Activated CD8-positive, alpha-beta memory T cell treated with anti-CD3 and anti-CD28 coated beads for 48 hours (primary cell): Measurements from ENCODE around the gene EPHB1.
"Not testable (repeated sequence)": the region's sequence is repeated elsewhere in the genome, so short reads cannot be mapped to it uniquely, and the experiment has no call there.

ENCODE experiments used
- DNase-seq, 3 experiments: peaks; one replicate each; pipeline ENCODE4 v3.0.0-alpha.2; 2020; ENCODE audit warnings: low read depth in 2 of 3, low spot score in 2 of 3

EPHB1 gene

DNA sequence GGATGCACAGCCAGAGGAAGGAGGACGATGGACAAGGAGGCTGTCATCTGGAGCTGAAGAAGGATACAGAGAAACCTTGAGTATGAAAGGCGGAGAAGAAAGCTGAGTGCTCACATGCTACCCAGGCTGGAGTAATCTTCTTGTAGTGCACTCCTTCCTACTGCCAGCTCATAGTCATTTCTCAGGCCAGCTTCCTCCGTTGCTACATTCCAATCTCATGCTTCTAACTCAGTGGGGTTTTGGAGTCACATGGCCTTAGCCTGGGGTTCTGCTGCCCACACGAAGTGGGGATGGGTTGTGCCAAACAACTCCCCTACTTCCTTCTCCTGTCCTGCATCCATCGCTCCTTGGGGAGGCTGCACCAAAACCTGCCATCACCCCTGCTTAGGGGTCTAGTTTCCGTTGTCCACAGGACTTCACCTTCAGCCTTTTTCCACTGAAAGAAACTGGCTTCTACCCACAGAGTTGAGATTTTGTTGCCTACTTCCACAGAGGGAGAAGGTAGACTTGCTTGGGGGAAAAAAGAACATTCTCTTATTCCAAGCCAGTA lies 239.9 kb downstream of the EPHB1 start:
- no peak for DNase-seq

DNA sequence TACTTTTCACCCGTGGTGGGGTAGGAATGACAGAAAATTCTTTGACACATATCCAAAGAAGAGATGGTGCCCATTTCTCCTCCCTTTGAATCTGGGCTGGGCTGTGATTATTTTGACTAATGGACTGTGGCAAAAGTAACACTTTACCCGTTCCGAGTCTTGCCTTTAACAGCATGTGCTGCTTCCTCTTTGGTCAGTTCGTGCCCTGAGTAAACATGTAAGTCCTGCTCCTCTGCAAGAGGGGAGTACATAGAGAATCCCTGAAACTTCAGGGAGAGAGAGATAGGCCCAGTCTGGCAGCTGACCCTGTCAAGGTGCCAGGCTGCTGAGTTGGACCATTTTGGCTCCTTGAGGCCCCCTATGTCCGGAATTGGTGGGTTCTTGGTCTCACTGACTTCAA lies 243.1 kb downstream of the EPHB1 start:
- DNase-seq = no peak

DNA sequence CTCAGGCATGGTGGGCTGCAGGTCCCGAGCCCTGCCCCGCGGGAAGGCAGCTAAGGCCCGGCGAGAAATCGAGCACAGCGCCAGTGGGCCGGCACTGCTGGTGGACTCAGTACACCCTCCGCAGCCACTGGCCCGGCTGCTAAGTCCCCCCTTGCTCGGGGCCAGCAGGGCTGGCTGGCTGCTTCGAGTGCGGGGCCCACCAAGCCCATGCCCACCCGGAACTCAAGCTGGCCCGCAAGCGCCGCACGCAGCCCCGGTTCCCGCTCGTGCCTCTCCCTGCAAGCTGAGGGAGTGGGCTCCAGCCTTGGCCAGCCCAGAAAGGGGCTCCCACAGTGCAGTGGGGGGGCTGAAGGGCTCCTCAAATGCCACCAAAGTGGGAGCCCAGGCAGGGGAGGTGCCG lies 244.5 kb downstream of the EPHB1 start:
- not testable (repeated sequence) for DNase-seq

- no peak for DNase-seq
These were observed 245.5 kb downstream of the EPHB1 start for GRCh38 chr3:135040321-135041240.

DNA sequence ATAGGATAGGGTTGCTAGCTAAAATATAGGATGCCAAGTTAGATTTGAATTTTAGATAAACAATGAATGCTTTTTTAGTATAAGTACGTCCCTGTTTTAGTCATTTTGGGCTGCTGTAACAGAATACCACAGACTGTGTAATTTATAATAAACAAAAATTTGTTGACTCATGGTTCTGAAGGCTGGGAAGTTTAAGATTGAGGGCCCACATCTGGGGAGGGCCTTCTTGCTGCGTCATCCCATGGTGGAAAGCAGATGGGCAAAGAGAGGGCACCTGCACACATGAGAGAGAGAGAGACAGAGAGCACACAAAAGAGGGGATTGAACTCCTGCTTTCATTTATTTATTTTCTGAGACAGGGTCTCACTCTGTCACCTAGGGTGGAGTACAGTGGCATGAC lies 246.5 kb downstream of the EPHB1 start:
- no peak for DNase-seq

GRCh38 chr3:135047061-135047460 lies 252.0 kb downstream of the EPHB1 start:
- DNase-seq = no peak

DNA sequence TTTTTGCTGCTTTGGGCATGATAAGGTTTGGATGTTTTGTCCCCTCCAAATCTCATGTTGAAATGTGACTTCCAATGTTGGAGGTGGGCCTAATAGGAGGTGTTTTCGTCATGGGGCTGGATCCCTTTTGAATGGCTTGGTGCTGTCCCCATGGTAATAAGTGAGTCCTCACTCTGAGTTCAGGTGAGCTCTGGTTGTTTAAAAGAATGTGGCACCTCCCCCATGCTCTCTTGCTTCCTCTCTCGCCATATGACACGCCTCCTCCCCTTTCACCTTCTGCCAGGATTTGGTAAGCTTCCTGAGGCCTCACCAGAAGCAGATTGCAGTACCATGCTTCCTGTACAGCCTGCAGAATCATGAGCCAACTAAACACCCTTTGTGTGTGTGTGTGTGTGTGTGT lies 255.5 kb downstream of the EPHB1 start:
- no peak for DNase-seq

- DNase-seq = no peak
These were observed 256.4 kb downstream of the EPHB1 start for GRCh38 chr3:135051409-135051973.

DNA sequence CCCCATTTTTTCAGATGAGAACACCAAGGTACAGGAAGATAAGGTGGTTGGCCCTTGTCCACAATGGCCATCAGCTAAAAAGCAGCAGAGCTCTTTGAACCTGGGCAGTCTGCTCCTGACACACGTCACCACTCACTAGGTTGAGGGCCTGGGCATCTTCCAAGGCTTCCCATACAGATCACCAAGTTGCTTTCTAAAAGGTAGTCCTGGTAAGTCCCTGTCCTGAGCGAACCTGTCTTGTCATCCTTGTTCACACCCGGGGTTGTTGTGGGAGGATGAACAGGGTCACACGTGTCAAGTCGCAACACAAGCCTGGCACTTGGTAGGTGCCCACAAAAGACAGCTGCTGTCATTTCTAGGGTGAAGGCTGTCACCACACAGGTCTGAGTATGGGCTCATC lies 260.4 kb downstream of the EPHB1 start:
- no peak for DNase-seq

DNA sequence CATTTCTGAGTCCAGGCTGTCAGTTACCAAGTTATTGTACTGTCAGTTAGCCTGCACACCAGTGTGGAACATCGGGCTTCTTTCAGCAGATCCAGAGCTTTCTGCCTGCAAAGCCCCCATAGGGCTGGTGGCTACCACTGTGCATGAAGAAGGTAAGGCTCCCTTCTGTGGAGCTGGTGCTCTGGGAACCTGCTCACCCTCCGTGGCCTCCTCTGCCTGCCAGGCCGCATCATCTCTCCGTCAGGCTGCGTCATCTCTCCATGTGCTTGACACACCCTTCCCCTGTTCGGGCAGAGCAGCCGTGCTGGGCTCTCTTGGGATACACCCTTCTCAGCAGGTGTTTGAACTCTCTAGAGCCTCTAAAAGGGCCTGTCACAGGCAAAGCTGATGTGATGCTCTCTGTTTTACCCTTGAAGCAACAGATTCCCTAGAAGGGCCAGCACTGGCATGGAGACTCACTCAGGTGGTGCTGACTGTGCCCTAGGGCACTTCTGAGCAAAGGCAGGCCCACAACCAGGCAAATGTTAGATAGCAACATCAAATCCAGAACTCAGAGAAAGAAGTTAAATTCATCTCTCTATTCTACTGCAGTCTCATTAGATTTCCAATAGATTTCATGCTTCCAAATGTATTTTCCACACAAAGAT lies 261.1 kb downstream of the EPHB1 start:
- DNase-seq = no peak

DNA sequence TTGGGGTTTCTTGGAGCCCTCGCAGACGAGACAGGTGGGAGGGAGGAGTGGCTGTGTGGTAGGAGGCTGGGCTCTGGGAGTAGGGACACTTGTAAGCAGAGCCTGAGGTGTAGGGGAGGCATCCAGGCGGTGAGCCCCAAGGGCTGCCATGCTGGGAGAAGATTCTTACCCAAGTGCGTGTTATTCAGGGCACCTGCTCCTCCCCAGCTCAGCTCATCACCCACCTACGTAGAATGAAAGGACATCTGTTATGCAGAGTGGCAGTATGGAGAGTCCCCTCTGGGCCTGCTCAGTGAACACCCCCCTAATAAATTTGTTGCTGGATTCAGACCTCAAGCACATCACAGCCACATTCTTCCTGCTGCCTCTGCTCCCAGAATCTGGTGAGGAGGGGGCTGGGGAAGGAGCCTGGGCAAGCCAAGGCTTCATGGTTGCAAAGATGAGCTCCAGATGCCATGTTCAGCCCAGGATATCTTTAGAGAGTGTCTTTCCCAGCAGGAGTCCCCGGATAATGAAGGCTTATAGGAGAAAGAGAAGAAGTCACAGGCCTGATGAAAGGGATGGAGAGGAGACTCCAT lies 261.8 kb downstream of the EPHB1 start:
- DNase-seq = no peak

GRCh38 chr3:135057996-135058395 lies 262.9 kb downstream of the EPHB1 start:
- no peak for DNase-seq

DNA sequence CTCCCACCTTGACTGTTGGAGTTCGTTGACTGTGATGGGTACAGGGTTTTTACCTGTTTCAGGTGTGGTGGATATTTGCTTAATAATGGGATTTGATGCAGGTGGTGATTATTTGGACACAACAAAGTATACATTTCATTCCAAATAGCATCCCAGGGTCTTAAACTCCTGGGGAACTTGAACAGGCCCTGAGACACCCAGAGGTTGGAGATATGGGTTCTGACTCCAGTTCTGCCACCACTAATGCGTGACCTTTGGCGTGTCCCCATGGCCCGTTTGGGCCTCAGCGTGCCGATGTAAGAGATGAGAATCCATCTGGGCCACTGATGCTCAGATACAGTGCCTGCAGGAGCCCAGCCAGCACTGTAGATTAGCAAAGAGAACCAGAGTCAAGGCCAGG lies 264.5 kb downstream of the EPHB1 start:
- no peak for DNase-seq

DNA sequence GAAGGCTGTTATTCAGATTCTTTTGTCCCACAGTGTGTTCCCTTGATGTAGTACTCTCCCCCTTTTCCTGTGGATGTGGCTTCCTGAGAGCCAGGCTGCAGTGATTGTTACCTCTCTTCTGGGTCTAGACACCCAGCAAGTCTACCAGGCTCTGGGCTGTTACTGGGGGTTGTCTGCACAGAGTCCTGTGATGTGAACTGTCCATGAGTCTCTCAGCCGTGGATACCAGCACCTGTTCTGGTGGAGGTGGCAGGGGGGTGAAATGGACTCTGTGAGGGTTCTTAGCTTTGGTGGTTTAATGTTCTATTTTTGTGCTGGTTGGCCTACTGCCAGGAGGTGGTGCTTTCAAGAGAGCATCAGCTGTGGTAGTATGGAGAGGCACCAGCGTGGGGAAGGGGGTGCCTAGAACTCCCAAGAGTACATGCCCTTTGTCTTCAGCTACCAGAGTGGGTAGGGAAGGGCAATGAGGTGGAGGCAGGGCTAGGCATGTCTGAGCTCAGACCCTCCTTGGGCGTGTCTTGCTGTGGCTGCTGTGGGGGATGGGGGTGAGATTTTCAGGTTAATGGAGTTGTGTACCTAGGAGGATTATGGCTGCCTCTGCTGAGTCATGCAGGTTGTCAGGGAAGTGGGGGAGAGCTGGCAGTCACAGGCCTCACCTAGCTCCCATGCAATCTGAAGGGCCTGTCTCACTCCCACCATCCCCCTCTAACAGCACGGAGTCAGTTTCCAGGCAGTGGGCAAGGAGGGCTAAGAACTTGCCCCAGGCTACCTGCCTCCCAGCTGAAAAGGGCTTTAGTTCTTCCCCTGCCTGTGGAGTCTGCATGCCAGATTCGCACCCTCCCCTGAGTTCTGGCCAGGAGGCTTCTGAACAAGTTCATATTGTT lies 272.0 kb downstream of the EPHB1 start:
- not testable (repeated sequence) for DNase-seq

DNA sequence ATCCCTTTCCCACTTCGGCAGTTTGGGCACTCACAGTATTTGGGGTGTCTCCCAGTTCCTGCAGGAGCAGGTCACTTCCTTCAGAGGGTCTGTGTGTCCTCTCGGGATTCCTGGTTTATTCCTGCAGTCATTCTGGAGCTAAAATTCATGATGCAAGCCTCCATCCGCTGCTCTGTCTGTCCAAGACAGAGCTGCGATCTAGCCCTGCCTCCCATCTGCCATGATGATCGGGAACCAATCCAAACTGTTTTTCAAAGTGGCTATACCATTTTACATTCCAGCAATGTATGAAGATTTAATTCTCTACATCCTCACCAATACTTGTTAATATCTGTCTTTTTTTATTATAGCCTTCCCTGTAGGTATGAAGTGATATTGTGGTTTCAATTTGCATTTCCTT lies 273.0 kb downstream of the EPHB1 start:
- no peak for DNase-seq

GRCh38 chr3:135069406-135069805 lies 274.3 kb downstream of the EPHB1 start:
- DNase-seq = no peak

DNA sequence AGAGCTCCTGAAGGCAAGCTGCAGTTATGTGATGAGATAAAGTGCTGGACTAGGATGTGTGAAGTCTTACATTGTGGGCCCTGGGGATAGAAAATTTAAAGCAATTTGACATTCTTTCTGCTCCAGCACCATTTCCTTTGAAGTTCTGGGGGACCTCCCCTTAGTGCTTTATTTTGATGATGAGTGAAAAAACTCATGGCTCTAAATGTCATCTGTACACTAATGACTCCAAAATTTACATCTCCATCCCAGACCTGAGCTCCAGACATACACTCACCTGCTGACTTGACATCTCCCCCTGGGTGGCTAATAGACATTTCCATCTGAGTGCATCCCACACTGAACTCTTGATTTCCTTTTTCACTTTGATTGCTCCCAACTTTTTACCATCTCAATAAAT lies 276.4 kb downstream of the EPHB1 start:
- no peak for DNase-seq

DNA sequence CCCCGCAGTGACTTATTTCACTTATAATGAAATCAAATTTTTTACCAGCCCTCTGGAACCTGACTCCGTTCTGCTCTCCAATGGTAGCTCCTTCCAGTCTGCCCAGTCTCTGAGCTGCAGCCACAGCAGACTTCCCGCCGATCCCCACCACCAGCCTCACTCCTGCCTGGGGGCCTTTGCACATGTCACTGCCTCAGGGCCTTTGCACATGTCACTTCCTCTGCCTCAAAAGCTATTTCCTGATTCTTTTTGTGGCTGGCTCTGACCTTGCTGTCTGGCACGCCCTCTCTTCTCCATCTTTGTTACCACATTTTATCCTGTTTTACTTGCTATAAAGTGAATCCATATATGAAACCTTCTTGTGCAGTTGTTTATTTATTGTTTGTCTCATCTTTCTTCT lies 277.4 kb downstream of the EPHB1 start:
- no peak for DNase-seq

GRCh38 chr3:135075157-135075556 lies 280.1 kb downstream of the EPHB1 start:
- no peak for DNase-seq

DNA sequence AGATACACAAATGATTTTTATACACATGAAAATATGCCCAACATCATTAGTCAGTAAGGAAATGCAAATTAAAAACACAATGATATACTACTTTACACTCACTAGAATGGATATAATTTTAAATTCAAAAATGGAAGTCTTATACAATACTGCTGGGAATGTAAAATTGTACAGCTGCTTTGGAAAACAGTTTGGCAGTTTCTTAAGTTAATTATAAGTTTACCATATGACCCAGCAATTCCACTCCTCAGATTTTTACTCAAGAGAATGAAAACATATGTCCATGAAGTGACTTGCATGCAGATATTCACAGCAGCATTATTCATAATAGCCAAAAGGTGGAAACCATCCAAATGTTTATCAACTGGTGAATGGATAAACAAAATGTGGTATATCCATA lies 281.3 kb downstream of the EPHB1 start:
- DNase-seq = no peak

DNA sequence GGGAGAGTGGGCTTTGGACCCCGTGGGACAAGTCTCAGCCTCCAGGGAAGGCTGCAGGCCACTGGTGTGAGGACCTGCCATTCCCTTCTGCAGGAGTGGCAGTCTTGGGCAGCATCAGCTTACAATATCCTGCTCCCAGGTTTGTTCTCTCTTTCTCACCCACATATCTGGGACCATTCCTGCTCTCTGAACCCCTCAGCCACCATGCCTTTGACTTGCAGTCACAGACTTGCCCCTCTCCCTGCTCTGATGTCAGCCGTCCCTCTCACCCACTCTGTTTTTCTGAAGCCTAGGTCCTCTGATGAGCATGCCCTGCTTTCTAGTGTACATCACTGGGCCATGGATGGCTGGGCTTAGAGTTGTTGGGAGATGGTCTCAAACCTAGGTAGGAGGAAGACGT lies 282.1 kb downstream of the EPHB1 start:
- DNase-seq = no peak
